SHP77 (cell line): Measurements from ENCODE around the gene PIAS3.
"Not testable (repeated sequence)": the region's sequence is repeated elsewhere in the genome, so short reads cannot be mapped to it uniquely, and the experiment has no call there.

Source experiments
- DNase-seq, 2 experiments: peaks; one replicate each; lab custom pipeline; 2025; lab: John Stamatoyannopoulos, UW

Gene PIAS3

GRCh38 chr1:145874646-145875045, 15.8 kb upstream of the PIAS3 start:
- no peak for DNase-seq

GRCh38 chr1:145871994-145872924, 13.4 kb upstream of the PIAS3 start:
- DNase-seq = peak in 1 of 2 experiments; percentile 23

- DNase-seq = no peak
Measured at GRCh38 chr1:145868232-145868631, 9.4 kb upstream of the PIAS3 start.

- DNase-seq = no peak
Measured at GRCh38 chr1:145863282-145864018, 4.6 kb upstream of the PIAS3 start.

- peak; percentile 65 to 88 for DNase-seq
Measured at GRCh38 chr1:145859491-145860023, 676 bp upstream of the PIAS3 start.

- peak; percentile 63 to 89 for DNase-seq
Measured at GRCh38 chr1:145858238-145858900, 512 bp downstream of the PIAS3 start.

GRCh38 chr1:145857170-145857569, 1.7 kb downstream of the PIAS3 start:
- DNase-seq = no peak

- no peak for DNase-seq
Measured at GRCh38 chr1:145855426-145855948, 3.4 kb downstream of the PIAS3 start.

- DNase-seq = no peak
Measured at GRCh38 chr1:145849356-145850160, 9.3 kb downstream of the PIAS3 start.

GRCh38 chr1:145847827-145848226, 11.1 kb downstream of the PIAS3 start:
- DNase-seq = no peak

- DNase-seq = peak; percentile 32
Measured at GRCh38 chr1:145846201-145846612, 12.7 kb downstream of the PIAS3 start.

GRCh38 chr1:145845514-145846161, 13.2 kb downstream of the PIAS3 start, which contains the start of gene NUDT17:
TSS of gene NUDT17 (plus strand) at chr1:145845630. CDS start at chr1:145845641, 11 bp downstream.
- peak; percentile 87 to 95 for DNase-seq

- DNase-seq = peak in 1 of 2 experiments; percentile 64
Measured at GRCh38 chr1:145845144-145845513, 13.8 kb downstream of the PIAS3 start.

- no peak for DNase-seq
Measured at GRCh38 chr1:145843031-145843430, 15.8 kb downstream of the PIAS3 start.

GRCh38 chr1:145837656-145838055, 21.2 kb downstream of the PIAS3 start:
- DNase-seq = no peak

GRCh38 chr1:145830810-145831209, 28.1 kb downstream of the PIAS3 start:
- not testable (repeated sequence) for DNase-seq

- no peak for DNase-seq
Measured at GRCh38 chr1:145828367-145829026, 30.4 kb downstream of the PIAS3 start.

GRCh38 chr1:145827966-145828365, 30.9 kb downstream of the PIAS3 start:
- no peak for DNase-seq

GRCh38 chr1:145826030-145826429, 32.9 kb downstream of the PIAS3 start:
- DNase-seq = no peak

GRCh38 chr1:145824499-145824842, 34.4 kb downstream of the PIAS3 start:
- DNase-seq = no peak
